Transverse colon (tissue), 3 donors: ENCODE results near the gene CDT1.

Source experiments
- CTCF ChIP-seq, 5 experiments: fragments of 200-600 bp in 3 of 5; fragments of 450-650 bp in 2 of 5; sonication (generic) in 3 of 5; IDR thresholded peaks; 1 replicate in 2 of 5; 2 replicates in 3 of 5; pipeline ENCODE4 v1.5.1; 2016 to 2017; ENCODE audit warnings: antibody characterized with exemption in 5 of 5, inconsistent platforms in 3 of 5, mild to moderate bottlenecking in 2 of 5, moderate library complexity in 1 of 5
- EP300 ChIP-seq: sonication (generic); formaldehyde crosslinking; IDR thresholded peaks from one replicate; pipeline ENCODE4 v1.6.1; 2017; ENCODE audit warnings: antibody characterized with exemption, low read depth
- POLR2A ChIP-seq: fragments of 450-650 bp; IDR thresholded peaks from one replicate; pipeline ENCODE4 v1.6.1; 2016; ENCODE audit warnings: antibody characterized with exemption, mild to moderate bottlenecking, moderate library complexity

GRCh38 chr16:88846088-88846487 lies 42.5 kb downstream of the CDT1 start:
- TF ChIP-seq EP300: no peak
- no peak for TF ChIP-seq CTCF (IDR thresholded peaks at IDR 0.05)
- no peak for TF ChIP-seq POLR2A
